Head of caudate nucleus (tissue), 42 donors: ENCODE data around the gene IL2RA.
"Not testable (repeated sequence)": the region's sequence is repeated elsewhere in the genome, so short reads cannot be mapped to it uniquely, and the experiment has no call there.

ENCODE experiments used
- DNase-seq, 42 donors: peaks; one replicate each; pipeline versions ENCODE4 v3.0.0 to v3.0.0-alpha.2; 2020 to 2021; ENCODE audit warnings: mixed read lengths in 7 of 42
- intact Hi-C: fragments of 100-400 bp; cut with DNase I; formaldehyde crosslinking; loops from one replicate; pipeline ENCODE4 v1.15.0; 2022

The IL2RA gene

DNA sequence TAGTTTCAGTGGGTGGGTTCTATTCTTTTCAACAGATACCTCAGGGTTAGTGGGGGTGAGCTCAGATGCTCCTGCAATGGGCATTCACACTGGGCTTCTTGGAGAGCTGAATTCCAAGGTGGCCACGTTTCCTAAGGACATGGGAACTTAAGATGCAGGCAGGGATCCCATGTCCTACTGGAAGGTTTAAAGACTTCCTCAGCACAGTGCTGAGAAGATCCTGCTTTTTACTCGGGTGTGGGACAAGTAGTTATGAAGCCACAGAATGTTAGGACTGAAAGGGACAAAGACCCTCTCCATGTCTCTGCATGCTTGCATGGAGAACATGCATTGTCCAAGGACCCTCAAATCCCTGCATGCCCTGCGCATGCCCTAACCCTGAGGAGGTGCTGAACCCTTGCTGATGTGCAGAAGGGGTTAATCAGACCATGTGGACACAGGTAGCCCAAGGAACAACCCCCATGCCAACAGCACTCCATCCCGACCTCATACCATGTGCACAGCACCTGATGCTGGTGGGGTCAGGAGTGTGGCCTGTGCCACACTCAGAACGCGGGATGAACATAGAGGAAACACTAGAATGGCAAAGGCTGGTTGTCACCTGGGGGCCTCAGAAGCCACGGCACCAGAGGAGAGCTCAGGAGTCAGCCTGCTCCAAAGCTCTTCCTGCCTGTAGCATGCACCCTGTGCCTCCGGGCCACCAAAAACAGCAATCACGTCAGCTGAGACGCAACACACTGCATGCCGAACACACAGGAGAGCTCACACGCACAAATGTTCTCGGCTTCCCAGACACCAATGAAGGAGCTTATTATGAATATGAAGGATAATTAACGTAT lies 15.2 kb downstream of the IL2RA start:
- DNase-seq, result peak in 2 of 42 donors; percentile 17 to 26
- intact Hi-C loops, result no loop called here

DNA sequence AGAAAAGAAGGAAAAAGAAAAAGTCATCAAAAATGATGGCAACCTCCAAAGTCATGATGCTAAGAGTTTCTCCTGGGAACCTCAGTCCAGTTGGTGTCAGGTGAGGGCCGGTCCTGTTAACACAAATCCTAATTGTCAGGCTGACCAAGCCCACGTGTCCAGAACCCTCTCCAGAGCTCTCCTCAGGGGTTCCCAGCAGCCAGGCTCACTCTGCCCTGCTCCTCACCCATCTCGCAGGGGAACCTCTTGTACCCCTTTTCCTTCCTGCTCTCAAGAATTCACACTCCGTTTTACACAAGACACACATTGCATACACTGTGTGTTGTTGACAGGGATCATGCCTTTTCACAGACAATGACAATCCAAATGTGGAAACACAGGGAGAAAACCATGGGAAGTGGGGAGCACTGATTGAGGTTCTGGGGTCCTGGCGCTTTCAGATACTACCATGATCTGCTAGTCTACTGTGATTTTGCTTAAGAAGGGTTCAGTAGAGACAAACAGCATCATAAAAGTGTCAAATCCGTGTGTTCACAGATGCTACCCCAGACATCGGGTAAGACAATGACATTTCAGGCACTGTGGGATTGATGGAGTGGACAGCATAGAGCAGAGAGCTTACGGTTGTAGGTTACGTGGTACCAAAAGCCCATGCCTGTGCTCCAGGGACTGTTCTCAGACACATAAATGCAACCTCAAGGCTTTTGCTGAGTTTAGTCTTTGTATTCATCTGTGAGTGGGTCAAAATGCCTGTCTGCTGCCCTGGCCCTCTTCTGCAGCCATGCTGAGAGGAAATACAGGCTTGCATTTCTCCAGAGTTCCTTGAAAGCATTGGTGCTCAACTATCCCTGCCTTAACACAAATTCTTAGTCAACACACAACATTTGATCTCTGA lies 16.0 kb downstream of the IL2RA start:
- intact Hi-C loops, result no loop called here
- DNase-seq, result peak in 2 of 42 donors; percentile 25 to 33

DNA sequence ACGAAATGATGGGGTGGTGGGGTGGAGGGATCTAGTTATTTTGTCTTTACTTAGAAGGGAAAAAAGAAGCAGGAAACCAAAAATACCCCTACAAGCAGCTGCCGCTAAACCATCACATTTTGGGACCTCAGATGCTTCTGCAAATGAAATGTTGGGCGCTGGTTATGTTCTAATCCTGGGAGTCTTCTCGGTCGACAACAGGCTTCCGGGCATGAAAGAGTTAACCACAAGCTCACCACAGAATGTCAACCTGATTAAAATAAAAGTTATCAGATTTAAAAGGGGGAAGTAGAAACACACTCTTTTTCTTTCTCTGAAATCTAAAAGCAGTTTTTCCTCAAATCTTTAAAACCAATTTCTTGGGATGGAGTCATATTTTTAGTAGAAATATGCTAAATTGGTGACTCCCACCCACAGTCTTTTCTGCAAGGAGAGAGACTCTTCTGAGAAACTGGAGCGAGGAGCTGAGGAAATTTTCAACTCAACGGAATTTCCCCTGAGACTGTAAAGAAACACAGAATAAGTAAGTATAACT lies 16.8 kb downstream of the IL2RA start:
- peak in 6 of 42 donors; percentile 22 to 62 (median 46) for DNase-seq
- intact Hi-C loops, result no loop called here

DNA sequence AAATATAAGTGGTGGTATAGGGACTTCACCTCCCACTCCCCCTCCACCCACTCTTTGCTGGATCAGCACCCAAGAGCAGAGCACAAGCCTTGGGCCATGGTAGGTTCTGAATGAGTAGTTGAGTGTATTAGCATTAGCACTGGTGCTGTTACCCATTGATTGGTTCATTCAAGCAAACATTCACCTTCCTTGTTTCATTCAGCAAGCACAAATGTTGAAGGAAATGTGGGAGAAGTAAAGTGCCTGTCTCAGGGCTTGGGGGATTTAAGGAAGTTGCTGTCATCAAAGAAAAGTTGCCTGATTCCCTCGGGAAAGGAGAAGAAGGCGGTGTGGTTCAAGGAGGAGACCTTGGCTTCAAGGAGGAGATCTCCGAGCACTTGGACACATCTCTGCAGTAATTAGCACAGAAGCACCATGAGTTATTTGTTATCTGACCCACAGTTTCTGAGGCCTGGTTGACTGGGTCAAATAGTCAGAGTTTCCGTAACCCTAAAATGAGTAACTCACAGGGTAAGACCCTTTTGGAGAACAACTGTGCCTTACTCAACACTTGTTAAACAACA lies 17.3 kb downstream of the IL2RA start:
- DNase-seq, result peak in 2 of 42 donors; percentile 14 to 36
- intact Hi-C loops, result no loop called here

DNA sequence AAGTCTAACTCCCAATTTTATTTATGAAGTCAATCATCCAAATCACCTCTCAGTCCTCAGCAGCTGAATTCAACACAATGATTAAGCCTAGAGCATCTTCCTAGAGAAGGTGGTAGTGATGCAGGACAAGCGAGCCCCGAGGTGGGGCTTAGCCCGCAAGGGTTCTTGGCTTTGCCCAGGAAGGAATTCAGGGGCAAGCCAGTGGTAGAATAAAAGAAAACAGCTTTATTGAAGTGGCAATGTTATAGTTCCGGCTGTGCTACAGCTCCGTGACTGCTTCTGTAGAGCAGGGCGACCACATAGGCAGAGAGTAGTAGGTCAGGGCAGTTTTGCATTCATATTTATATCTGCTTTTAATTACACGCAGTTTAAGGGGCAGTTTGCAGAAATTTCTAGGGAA lies 18.1 kb downstream of the IL2RA start:
- intact Hi-C loops, result no loop called here

DNA sequence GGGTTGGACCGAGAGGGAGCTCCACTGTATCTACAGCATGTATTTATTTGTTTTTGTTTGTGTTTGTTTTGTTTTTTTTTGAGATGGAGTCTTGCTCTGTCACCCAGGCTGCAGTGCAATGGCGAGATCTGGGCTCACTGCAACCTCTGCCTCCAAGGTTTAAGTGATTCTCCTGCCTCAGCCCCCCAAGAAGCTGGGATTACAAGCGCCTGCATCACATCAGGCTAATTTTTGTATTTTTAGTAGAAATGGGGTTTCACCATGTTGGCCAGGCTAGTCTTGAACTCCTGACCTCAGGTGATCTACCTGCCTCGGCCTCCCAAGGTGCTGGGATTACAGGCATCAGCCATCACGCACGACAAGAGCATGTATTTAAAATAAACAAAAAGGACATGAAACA lies 18.8 kb downstream of the IL2RA start:
- DNase-seq, result peak in 1 of 42 donors; percentile 9
- intact Hi-C loops, result not testable (repeated sequence)

More for the DNA sequence above, 18.1 kb downstream of the IL2RA start:
- peak in 2 of 42 donors; percentile 1 to 20 for DNase-seq

DNA sequence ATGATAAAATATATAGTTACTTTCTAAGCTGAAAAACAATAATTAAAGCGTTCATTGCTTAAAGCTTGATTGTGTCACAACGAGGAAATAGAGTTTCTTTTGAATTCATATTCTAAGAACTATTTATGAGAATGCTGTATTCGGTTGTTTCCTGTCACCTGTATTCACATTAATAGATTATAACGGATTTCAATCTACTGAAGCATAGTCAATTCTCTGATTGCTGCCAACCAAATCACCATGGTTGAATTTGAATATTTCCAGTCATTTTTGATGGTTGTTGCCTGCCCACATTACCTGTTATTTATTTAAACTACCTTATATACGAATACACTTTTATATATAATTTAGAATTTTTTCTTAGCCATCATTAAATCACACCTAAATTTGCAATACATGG lies 22.0 kb downstream of the IL2RA start:
- intact Hi-C loops, result no loop called here
- DNase-seq, result no peak

DNA sequence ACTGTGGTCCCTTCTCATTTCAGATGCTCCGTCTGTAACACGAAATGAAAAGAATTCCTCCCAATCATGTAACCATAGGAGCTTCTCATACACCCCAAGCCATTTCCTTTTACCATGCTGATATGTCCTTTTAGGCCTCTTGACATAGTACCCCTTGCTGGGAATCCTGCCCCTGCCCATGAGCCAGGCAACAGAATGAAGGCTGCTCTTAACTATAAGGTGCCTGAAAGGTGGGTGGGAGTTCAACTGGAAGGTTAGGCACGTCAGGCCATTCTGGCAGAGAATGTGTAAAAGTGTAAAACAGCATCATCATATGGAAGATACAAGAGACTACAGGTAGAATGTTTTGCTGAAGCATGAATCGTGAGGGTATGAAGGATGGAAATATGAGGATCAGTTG lies 22.5 kb downstream of the IL2RA start:
- peak in 1 of 42 donors; percentile 8 for DNase-seq
- intact Hi-C loops, result no loop called here

DNA sequence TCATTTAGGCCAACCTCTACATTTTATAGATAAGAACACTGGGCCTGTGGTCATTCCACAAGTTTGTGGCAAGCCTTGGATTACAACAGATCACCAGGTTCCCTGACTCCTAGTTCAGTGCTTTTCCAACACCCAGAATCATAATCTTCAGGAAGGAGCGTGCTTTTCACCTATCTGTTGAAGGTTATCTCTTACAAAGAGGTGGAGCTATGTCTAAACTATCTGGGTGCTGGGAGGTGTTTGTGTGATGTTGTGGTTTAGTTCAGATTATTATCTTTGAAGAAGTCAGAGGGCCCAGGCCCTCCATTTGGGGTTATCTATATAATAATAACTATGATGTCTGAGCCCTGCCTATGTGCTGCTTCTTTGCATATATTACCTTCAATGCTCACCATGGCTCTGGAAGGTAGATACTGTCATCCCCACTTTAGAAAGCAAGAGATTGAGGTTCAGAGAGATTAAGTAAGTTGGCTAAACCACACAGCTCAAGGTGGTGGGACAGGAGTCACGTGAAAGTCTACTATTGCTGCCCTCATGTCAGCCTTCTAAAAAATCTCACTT lies 24.0 kb downstream of the IL2RA start:
- intact Hi-C loops, result no loop called here
- peak in 2 of 42 donors; percentile 3 to 14 for DNase-seq

DNA sequence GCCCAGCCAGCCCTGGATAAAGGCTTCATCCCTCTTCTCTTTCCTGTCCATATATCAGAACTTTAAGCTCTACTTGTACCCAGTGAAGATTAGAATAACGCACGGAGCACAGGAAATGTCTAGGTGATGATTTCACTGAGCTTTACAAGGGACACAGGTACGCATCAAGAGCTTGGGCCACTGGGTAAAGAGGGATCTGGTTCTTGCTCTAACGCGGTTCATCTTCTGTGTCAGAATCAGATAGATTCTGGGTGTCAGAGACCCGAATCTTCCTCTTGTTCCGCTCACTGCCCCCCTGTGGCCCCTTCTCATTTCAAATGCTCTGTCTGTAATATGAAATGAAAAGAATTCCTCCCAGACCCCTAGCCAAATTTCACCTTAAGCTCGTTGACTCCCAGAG lies 24.7 kb downstream of the IL2RA start:
- intact Hi-C loops, result no loop called here
- DNase-seq, result peak in 1 of 42 donors; percentile 1

DNA sequence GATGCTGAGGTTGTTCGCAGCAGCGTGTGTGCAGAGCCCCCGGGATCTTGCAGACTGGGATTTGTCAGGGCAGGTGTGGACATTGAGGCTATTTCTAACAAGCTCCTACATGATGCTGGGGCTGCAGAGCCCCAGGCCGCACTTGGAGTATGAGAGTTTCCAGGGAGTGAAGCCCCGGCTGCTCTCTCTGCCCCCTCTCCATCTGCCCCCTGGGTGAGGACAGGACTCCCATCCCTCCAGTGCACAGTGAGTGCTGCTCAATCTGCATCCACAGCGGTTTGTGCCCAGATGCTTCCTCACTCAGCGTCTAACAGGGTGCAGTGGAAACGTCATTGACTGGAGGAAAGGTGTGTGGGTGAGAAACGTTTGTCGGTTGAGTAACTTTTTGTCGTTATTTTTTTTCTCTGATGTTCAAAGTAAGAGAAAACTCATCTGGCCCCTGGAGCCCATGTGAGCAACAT lies 25.3 kb downstream of the IL2RA start:
- peak in 2 of 42 donors; percentile 23 to 28 for DNase-seq
- intact Hi-C loops, result no loop called here

DNA sequence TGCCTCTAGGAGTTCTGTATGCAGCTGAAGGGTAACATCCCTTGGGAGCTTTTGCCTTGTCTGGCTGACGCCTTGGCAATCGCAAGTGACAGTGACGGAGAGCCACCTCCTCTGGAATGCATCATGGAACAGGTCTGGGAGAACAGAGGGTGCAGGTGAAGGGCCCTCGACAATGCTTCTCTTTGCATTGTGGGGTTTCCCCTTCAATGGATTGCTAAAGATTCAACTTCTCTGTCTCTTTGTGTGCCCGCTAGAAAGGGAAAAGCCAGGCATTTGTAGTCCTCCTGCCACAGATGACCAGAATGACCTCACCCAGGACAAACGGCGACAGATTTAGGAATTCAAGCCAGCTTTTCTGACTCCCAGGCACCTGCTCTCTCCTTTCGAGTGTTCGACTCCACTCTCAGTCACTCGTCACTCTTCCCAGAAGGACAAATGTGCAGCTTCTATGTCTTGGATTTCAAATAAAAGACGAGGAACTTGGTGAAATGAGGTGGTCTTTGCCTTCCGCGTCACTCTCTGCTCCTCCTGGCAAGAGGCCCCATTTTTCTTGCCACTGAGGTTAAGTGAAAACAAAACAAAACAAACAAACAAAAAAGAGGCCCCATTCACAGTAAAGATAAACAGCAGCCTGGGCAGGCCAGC lies 26.1 kb downstream of the IL2RA start:
- intact Hi-C loops, result no loop called here
- peak in 2 of 42 donors; percentile 9 to 18 for DNase-seq

DNA sequence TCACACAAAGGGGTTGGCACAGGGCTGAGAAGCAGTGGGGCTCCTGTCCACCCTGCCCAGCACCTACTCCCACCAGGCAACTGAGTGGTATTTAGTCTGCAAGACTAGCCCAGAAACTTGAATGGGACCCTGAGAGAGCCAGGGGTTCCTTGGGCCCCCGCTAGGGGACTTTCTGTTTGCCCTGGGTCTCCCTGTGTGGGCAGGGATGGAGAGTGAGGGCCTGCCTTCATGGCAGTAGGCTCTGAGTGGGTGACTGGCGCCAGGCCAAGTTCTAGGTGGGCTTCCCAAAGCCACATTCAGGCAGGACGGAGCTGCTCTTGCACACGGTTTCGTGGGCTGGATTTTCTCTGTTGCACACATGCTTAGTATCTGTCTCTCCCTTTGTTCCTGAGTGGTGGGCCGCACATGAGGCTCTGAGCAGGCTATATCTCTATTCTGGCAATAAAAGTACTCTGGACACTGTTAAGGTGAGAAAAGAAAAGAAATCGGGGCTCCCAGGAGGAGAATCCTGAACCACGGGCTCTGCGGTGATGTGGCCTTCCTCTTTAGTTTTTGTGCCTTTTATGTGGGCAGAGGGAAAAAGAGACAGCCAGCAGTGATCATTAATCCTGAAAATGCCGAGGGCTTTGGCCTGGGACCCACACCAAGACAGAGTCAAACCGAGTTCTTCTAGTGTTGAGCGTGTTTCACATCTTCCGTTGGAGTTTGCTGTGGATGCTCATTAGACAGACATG lies 26.9 kb downstream of the IL2RA start:
- peak in 2 of 42 donors; percentile 21 to 24 for DNase-seq
- intact Hi-C loops, result no loop called here

DNA sequence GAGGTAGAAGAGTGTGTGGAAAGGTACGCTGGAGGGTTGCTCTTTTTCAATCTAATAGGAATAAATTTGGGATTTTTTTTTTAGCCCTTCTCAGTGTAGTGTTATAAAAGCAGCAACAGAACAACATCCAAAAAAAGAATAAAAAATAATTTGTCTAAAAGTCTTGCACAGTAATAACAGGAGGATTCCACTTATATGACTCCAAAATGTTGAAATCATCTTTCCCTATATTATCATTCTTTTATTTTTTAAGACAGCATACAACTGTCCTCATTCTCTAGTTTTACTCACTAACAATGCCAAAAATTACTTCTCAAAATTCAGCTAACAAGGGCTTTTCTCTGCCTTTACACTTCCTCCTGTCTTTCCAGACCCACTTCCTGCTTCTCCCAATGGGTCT lies 27.8 kb downstream of the IL2RA start:
- intact Hi-C loops, result no loop called here
- DNase-seq, result peak in 1 of 42 donors; percentile 6

DNA sequence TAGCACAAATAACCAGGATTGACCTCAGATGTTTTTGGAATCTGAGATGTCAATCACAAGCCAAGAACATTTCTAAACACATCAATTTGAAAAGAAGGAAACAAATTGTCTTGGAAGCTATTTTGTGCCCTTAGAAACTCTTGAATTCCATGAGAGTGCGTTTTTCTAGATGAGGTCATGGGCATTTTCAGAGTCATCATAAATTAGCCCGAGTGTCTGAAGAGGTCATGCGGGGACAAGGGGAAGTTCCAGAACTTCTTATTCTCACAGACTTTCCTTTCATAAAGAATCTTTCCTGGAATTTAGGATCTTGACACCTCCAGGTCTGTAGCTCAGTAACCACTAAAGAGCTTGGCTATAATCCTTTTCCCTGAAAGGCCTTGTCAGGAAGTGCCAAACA lies 28.2 kb downstream of the IL2RA start:
- peak in 2 of 42 donors; percentile 17 to 21 for DNase-seq
- intact Hi-C loops, result no loop called here

DNA sequence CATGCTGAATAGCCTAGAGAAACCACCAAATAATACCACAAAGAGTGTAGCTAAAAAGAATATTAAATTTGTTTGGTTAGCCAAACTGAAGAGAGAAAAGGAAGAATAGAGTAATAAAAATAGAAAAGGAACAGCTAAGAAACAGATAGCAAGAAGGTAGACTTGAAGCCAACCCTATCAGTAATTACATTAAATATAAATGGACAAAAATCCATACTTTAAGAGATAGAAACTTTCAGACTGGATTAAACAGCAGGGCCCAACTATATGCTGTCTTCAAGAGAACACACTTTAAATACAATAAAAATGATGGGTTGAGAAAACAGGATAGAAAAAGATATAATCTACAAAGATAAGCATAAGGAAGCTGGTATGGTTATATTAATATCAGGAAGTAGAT lies 31.2 kb downstream of the IL2RA start:
- DNase-seq, result no peak
- intact Hi-C loops, result no loop called here

DNA sequence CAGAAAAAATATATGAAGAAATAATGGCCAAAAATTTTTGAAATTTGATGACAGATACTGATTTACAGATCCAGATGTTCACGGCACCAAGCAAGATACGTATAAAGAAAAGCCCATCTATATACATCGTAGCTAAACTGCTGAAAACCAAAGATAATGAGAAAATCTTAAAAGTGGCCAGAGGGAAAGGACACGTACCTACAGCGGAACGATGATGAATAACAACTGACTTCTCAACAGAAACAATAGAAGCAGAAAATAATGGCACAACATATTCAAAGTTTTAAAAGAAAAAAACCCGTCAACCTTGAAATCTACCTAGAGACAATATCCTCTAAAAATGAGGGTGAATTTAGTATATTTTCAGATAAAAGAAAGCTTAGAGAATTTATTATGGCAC lies 31.9 kb downstream of the IL2RA start:
- intact Hi-C loops, result no loop called here
- no peak for DNase-seq

DNA sequence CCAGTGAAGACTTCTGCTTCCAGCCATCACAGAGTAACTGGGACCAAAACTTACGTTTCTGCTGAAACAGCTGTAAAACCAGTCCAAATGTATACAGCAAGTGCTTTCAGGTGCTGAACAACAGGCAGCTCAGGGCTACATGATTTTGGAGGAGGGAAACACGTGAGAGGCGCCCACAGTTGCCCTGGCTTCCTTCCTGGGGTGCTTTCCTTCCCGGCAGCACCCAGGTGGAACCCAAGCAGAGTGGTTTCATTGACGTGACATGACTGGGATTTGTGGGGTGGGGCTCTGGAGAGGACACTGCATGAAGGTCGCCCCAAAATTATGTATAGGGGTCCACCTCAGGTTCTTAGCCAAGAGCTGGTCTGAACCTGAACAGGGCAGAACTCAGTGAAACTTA lies 34.2 kb downstream of the IL2RA start:
- DNase-seq, result peak in 2 of 42 donors; percentile 13 to 14
- intact Hi-C loops, result no loop called here
